ENCODE measurements around the gene DAZAP1. TPM values are rescaled to one million over a fixed set of nuclear protein-coding genes. Genes with fewer than 3 reads are reported as not detected.
"Not testable (repeated sequence)": the region's sequence is repeated elsewhere in the genome, so short reads cannot be mapped to it uniquely, and the experiment has no call there.

Gene DAZAP1
- total RNA-seq, 1 experiment from 2014 or later = 97.6 TPM

- peak; percentile 36 for DNase-seq (ENCODE audit: low read depth)
These were observed 2.9 kb downstream of the DAZAP1 start for GRCh38 chr19:1410136-1410786.

- DNase-seq (ENCODE audit: low read depth) = no peak
These were observed 3.4 kb downstream of the DAZAP1 start for GRCh38 chr19:1410789-1411188.

GRCh38 chr19:1411255-1412191, 4.1 kb downstream of the DAZAP1 start:
- DNase-seq (ENCODE audit: low read depth) = no peak

- no peak for DNase-seq (ENCODE audit: low read depth)
These were observed 5.0 kb downstream of the DAZAP1 start for GRCh38 chr19:1412323-1412923.

GRCh38 chr19:1412995-1413800, 5.8 kb downstream of the DAZAP1 start:
- no peak for DNase-seq (ENCODE audit: low read depth)

- no peak for DNase-seq (ENCODE audit: low read depth)
These were observed 8.8 kb downstream of the DAZAP1 start for GRCh38 chr19:1416014-1416841.

- no peak for DNase-seq (ENCODE audit: low read depth)
These were observed 9.8 kb downstream of the DAZAP1 start for GRCh38 chr19:1417145-1417544.

GRCh38 chr19:1417681-1418495, 10.5 kb downstream of the DAZAP1 start:
- no peak for DNase-seq (ENCODE audit: low read depth)

GRCh38 chr19:1418496-1418775, 11.1 kb downstream of the DAZAP1 start:
- DNase-seq (ENCODE audit: low read depth) = no peak

GRCh38 chr19:1418951-1419738, 11.8 kb downstream of the DAZAP1 start:
- DNase-seq (ENCODE audit: low read depth) = no peak

GRCh38 chr19:1420085-1420484, 12.7 kb downstream of the DAZAP1 start:
- not testable (repeated sequence) for DNase-seq (ENCODE audit: low read depth)

GRCh38 chr19:1420590-1420989, 13.2 kb downstream of the DAZAP1 start:
- no peak for DNase-seq (ENCODE audit: low read depth)

GRCh38 chr19:1421218-1421957, 14.0 kb downstream of the DAZAP1 start:
- DNase-seq (ENCODE audit: low read depth) = no peak

- DNase-seq (ENCODE audit: low read depth) = no peak
These were observed 14.5 kb downstream of the DAZAP1 start for GRCh38 chr19:1421958-1422305.

- DNase-seq (ENCODE audit: low read depth) = no peak
These were observed 15.0 kb downstream of the DAZAP1 start for GRCh38 chr19:1422360-1422759.

GRCh38 chr19:1422943-1423342, 15.6 kb downstream of the DAZAP1 start:
- DNase-seq (ENCODE audit: low read depth) = no peak

GRCh38 chr19:1423436-1424191, 16.2 kb downstream of the DAZAP1 start:
- no peak for DNase-seq (ENCODE audit: low read depth)

Measured in M059J (cell line).